SW480 (cell line): Measurements from ENCODE around the gene DHRS13.
"Not testable (repeated sequence)": the region's sequence is repeated elsewhere in the genome, so short reads cannot be mapped to it uniquely, and the experiment has no call there.

Experiments
- DNase-seq: peaks from one replicate; pipeline ENCODE4 v3.0.0-alpha.2; 2016; ENCODE audit warnings: low spot score

The DHRS13 gene

GRCh38 chr17:28935744-28936460 is 33.0 kb upstream of the DHRS13 start:
- no peak for DNase-seq

GRCh38 chr17:28934508-28934907 is 31.6 kb upstream of the DHRS13 start:
- DNase-seq = not testable (repeated sequence)

DNA sequence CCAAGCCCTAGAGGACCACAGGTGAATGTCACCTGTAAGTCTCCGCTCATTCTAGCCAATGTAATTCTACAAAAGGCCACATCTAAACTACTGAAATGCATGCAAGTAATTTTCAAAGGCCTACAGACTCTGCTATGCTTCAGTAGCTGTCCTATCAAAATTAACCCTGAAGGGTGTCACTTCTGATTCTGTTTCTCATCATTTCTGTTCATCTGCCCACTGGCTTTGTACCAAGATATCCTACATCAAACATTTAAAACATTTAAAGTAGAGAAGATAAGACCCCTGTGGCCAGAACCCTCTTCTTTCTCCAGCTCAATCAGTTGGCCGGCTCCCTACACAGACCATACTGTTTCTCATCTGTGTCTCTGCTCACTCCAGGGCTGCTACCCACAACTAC is 26.9 kb upstream of the DHRS13 start:
- DNase-seq = no peak

- DNase-seq = peak; percentile 16
Observed at GRCh38 chr17:28928061-28928460, 25.2 kb upstream of the DHRS13 start.

- DNase-seq = no peak
Observed at GRCh38 chr17:28926786-28927185, 23.9 kb upstream of the DHRS13 start.

DNA sequence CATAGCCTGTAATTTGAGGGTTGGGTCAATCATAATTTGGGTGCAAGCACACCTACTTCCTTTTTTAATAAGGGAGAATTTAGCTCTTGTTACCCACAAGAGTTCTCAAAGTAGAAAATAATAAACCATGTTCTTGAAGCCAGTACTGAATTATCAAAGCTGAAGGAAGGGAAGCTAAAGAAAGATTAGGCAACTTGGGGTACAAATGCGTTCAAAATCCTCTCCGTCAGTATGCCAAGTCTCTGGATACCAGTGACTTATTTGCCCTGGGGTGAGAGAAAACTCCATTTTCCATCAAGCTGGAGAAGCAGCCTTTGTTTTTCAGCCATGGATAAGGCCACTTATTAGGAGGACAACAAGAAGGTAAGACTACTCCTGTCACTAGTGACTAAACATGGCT is 23.5 kb upstream of the DHRS13 start:
- no peak for DNase-seq

- DNase-seq = peak; percentile 49
Observed at GRCh38 chr17:28925912-28926365, 23.1 kb upstream of the DHRS13 start.

GRCh38 chr17:28920201-28920600 is 17.3 kb upstream of the DHRS13 start:
- no peak for DNase-seq

GRCh38 chr17:28918295-28918694 is 15.4 kb upstream of the DHRS13 start:
- DNase-seq = no peak

DNA sequence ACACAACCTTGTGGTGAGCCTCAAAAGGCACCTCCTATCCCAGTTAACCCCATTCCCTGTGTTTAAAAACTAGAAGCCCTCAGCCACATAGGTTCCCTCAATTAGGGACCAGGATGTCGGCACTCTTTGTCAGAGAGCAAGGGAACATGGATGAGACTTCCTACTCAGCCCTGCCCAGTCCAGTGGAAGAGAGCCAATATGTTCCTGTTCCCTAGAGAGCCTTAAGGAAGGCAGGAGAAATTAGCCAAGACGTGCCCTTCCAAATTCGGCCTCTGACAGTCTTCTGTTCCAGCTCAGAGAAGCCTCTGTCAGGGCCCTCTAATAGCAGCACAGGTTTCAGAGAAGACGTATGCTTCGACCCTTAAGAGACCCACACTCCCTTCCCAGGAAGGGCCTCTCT is 14.6 kb upstream of the DHRS13 start:
- DNase-seq = no peak

DNA sequence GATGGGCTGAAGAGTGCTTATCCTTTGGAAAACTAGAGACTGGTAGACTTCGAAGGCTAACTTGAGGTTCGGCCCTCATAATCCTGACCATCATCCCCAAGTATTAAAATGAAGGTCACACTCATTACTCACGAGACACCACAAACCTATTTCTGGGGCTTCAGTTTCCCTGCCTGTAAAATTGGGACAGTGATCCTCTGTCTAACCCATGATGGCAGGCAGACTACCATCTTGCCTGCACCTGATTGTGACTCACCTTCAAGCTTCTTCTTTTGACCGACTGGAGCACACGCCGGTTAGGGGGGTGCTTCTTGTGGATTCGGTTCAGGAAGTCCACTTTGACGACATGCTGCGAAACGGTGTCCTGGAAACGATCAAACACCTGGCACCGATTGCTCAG is 14.2 kb upstream of the DHRS13 start:
- no peak for DNase-seq

GRCh38 chr17:28916302-28916934 is 13.5 kb upstream of the DHRS13 start:
- DNase-seq = peak; percentile 31

GRCh38 chr17:28912938-28913333 is 10.1 kb upstream of the DHRS13 start:
- no peak for DNase-seq

GRCh38 chr17:28912281-28912937 is 9.5 kb upstream of the DHRS13 start:
- no peak for DNase-seq

- no peak for DNase-seq
Observed at GRCh38 chr17:28911411-28912045, 8.6 kb upstream of the DHRS13 start.

- no peak for DNase-seq
Observed at GRCh38 chr17:28910534-28910933, 7.7 kb upstream of the DHRS13 start.

GRCh38 chr17:28908640-28909167 is 5.8 kb upstream of the DHRS13 start:
- no peak for DNase-seq

GRCh38 chr17:28907709-28908475 is 5.0 kb upstream of the DHRS13 start:
- DNase-seq = no peak

GRCh38 chr17:28906706-28907438 is 4.0 kb upstream of the DHRS13 start:
- DNase-seq = no peak

- no peak for DNase-seq
Observed at GRCh38 chr17:28906276-28906675, 3.4 kb upstream of the DHRS13 start.

DNA sequence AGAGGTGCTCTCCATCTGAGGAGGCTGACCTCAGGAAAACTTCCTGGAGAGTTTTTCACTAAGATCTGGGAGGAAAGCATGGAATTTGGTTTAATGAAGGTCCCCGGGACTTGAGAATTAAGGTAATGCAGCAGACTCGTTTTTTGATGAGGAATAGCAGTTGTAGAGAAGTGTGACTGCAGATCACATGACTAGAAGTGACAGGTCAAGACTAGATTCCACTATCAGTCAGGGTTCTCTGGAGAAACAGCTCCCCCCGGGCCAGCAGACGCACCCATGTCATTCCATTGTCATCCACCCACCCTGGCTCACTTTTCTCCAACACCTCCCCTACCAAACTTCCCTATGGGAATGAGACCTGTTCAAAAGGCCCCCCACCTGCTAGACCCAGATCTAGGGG is 1.9 kb upstream of the DHRS13 start:
- DNase-seq = no peak
